GF-D8 (cell line): ENCODE data around the gene APLN.

Experiments used
- DNase-seq: peaks from one replicate; lab custom pipeline; 2025; lab: John Stamatoyannopoulos, UW

The APLN gene, protein sequence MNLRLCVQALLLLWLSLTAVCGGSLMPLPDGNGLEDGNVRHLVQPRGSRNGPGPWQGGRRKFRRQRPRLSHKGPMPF

DNA sequence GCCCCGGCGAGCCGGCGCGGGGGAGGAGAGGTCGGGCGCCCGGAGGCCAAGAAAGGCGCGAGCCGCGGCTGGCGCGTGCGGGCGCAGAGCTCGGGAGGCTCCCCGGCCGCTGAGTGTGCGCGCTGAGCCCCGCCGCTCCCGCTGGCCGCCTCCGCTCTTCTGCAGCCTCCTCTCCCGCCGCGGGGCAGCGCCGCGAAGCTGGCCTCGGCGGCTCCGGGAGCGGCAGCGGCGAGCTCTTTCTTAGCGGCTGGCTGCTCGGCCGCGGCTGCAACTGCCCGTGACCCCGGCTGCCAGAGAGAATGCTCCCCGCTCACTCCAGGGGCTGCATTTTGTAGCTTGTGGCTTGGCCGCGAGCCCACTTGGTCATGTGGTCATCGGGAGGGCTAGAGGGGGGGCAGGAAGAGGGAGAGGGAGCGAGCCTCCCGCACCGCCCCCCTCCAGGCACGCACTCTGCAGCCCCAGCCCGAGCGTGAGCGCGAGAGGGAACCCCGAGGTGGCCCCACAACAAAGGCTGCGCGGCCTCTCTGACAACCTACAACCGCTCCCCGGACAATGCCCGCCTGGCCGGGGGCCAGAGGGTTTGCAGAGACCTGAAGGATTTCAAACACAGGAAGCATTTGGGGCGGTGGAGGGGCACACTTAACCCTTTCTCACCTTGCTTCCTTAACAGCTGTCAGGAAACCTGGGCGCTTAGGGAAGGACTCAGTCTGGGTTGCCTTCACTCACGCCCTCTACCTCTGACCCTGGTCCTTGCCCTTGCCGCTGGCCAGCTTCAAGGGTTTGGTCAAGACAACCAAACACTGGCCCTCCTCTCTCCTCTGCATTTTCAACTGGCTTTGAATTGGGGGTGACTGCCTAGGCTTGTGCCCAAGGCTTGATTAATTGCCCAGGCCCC is at the start of gene APLN:
TSS of gene APLN (minus strand) at position 305 of the 895 bp plus-strand sequence. CDS start 326 bp downstream, outside the sequence.
- DNase-seq: no peak

DNA sequence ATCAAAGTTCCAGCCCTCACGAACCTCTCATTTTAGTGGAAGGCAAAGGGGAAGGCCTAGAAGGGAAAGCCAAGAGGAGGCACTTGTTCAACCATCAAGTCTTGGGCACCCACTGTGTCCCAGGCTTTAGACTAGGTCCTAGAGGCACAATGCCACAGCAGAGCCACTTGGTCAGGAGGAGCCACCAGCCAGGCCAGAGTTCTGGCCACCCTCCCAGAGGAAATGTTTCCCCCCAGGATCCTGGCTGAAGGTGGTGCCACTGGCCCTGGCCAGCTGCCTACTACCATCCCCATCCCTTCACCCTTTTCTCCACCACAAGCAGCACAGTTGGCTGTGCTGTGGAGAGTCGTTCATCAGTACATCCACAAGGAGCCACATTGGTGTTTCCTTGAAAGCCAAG is 49.7 kb upstream of the APLN start:
- DNase-seq: no peak

DNA sequence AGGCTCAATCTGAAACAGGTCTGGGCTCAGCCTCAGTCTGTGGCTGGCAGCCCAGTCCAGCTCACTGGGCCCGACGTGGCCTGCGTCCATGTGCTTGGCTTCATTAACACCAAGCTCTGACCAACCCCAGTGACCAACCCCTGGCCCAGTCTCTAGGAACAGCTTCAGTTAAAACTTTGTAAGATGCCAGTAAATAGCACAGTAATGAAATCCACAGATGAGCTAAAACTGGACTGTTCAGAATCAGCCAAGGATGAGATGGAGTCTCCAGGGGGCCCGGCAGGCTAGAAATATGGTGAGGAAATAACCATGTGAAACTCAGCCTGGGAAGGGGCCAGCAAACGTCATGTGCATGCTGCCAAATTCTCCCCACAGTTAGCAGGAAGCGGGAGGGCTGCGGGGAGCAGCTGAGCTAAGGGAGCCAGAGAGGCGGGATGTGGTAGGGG is 46.9 kb upstream of the APLN start:
- DNase-seq: no peak

DNA sequence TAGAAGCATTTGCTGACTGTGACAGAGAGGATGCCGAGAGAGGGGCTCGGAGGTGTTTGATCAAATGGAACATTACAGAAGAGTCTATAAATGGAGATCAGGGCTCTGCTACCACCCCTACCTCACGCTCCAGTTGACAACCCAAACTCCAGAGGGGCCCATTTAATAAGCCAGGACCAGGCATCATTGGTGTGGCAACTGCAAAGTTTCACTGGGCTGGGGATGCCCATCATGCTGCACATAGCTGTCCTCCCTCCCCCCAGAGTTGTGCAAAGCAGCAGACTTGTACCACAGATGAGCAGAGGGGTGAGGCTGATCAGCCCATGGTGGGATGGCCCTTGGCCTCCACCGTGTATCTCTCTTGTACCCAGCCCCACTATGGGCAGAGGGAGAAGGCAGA is 45.8 kb upstream of the APLN start:
- no peak for DNase-seq

DNA sequence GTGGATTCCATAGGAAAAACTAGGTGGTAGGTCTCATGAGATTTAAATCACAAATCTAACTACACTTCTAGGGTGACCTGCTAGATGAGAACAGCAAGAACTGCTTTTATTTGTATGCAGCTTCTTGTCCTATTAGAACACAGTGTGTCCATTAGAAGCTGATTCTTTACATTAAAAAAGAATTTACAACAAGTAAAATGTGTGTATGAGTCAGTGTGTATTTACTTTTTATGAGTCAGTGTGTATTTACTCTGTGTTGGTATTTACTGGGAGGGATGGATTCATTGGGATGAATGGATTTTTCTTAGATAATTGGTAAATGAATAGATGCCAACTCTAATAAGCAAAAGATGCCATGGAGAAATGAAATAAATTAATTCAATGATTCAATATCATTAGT is 43.4 kb upstream of the APLN start:
- DNase-seq: no peak

DNA sequence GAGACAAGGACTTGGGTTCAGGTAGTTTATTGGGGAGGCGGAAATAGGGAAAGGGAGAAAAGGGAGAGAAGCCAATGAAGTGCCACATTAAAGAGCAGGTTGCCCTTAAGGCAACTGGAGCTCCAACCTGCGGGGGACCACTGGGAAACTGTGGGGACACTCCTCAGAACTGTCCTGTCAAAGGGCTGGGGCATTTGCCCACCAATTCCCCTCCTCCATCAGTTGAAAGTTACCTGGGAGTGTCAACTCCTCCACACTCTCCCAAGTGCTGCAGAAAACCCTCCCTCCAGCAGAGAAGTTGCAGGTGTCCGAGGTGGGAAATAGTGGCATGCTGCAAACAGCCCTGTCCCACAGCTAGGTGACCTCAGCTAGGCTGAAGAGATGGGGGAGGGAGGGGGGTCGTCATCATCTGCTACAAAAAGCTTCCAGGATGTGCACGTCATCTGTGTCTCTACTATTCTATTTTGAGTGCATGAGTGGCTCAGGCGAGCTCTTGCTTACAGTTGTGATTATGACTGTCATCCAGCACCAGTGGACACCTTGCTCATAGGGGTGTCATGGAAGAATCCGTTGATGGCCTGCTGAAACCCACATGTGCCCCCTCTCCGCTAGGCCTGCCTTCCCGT is 42.6 kb upstream of the APLN start:
- no peak for DNase-seq

DNA sequence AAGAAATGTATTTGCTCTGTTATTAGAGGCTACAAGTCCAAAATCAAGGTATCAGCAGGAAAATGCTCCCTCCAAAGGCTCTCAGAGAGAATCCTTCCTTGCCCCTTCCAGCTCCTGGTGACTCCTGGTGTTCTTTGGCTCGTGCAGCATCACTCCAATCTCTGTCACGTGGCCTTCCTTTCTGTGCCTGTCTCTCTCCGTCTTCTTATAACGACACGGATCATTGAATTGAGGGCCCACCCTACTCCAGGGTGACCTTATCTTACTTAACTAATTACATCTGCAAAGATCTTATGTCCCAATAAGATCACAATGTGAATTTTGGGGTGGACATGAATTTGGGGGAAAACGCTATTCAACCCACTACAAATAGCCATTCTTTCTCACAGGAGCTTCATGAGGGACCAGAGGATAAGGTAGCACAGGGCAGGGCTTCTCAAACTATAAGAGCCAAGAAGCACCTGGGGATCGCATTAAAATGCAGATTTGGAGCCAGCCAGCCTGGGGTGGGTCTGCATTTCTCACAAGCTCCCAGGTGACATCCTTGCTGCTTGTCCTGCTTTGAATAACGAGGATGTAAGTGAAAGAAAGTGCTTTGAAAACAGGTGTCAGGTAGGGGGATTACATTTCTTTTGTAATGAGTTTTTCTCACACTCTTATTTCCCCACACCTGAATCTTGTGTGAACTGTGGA is 41.9 kb upstream of the APLN start:
- no peak for DNase-seq

DNA sequence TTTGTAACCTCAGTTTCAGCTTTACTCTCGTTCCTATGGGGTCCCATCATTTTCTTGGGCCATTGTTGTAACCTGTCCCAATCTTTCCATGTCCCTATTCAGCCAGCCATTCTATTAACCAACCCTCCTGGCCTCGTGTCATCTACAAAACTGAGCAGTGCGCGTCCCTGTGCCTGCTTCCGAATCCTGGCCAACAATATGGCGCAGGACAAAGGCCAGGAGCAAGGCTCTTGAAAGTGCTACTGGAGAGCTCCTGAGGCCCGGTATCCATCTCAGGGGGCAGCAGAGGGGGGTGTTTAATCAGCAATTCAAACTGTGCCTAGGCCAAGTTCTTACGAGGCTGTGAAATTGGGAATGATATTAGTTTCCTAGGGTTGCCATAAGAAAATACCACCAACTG is 41.2 kb upstream of the APLN start:
- no peak for DNase-seq

DNA sequence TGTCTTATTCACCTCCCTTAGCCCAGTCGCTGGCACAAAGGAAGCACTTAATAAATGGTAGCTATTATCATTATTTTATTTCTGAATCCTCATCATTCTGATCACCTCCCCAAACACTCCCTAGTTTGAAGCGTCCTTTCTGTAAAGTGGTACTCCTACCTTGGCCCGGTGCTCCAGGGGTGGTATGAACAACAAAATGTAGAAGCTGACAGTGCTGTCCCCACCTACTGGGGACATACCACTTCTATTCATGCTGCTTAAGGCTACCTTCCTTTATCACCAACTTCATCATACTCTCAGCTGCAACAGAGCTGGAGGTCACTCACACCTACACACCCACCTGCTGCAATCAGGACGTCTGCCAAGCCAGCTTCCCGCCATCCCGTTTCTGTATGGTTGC is 40.8 kb upstream of the APLN start:
- no peak for DNase-seq

DNA sequence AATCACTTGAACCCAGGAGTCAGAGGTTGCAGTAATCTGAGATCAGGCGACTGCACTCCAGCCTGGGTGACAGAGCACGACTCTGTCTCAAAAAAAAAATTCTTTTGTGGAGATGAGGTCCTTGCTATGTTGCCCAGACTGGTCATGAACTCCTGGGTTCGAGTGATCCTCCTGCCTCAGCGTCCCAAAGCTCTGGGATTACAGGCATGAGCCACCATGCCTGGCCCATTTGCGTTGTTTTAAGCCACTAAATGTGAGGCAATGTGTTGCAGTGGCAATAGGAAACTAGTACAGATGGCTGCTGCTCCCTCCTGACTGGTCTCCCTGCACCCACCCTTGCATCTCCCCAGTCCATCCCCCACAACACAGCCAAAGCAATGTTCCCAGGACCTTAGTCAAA is 40.0 kb upstream of the APLN start:
- no peak for DNase-seq

DNA sequence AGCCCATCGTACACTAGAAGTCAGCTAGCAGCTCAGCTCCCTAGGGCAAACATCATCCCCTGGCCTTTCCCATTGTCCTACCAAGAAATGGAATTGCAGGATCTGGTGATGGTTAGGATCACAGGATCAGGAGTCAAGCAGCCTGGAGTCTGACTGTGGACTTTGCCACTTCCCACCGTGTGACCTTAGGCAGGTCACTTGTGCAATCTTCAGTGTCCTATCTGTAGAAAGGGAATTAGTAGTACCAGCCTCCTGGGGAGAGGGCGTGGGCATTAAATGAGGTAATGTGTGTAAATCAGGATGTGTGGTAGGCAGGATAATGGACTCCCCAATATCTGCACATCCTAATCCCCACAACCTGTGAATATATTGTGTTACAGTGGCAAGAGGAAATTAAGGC is 38.6 kb upstream of the APLN start:
- DNase-seq: no peak

DNA sequence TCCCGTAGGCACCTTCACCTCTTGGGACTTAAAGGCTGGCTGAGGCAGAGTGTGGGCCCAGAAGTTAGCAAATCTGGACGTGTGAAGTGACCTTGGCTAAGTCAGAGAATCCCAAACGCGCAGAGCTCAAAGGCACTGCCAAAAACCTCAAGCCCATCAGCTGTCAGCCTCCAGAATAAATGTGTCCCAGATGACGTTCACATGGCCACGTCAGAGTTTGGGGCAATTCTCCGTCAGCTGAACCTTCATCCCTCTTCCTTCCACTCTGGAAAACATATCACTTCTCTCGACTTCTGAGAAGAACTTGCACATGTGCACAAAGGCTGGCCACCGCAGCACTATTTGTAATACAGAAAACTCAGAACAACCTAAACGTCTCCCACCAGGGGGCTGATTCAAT is 35.7 kb upstream of the APLN start:
- DNase-seq: no peak

DNA sequence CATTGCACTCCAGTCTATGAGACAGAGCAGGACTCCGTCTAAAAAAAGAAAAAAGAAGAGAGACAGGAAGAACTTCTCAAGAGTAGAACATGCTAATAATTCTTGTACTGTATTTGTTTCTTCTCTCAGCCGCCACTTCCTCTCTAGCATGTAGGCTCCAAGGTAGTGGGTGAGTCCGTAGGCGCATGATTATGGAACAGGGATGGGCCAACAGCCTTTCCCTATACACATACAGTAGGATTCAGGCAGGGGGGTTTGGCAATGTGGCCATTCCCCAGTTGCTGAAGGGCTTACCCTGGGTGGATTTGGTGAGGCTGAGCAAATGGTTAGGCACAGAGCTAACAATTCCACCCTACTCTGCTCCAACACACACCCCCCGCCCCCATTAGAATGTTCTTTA is 35.0 kb upstream of the APLN start:
- no peak for DNase-seq

DNA sequence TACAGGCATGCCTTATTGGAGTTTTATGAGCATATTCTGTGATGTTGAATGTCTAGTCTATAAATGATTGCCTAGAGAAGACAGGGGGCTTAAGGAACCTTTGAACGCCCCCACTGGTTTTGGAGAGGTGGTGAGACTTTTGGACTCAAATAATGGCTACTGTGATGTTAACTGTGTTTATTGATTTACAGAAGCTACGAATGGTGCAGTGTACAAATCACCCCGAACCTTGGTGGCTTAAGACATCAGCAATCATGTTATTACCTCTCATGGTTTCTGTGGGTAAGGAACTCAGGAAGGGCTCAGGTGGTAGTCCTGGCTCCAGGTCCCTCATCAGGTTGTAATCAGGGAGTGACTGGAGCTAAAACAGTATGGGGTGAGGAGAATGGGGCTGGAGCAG is 33.3 kb upstream of the APLN start:
- DNase-seq: no peak

DNA sequence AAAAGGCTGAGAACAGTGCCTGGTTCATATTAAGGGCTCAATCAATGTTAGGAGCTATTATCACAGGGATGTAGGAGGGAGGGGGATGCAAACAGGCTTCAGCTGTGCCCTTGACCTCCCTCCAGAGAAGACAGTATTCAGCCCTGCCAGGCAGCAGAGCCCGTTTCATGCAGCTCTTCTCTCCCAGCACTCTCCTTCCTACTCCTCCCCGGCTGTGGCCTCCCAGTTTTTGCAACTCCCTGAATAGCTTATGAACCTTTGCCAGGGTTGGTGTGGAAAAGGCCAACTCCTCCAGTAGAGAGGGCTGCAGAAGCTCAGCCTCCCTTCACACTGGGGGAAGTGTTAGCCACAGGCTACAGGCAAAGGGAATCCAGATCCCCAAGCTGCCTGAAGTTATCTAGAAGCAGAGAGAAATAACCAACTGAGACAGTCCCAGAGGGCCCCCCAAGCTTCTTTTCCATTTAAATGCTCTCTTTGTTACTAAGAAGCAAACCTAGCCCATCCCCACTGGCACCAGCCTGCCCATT is 31.7 kb upstream of the APLN start:
- DNase-seq: no peak

DNA sequence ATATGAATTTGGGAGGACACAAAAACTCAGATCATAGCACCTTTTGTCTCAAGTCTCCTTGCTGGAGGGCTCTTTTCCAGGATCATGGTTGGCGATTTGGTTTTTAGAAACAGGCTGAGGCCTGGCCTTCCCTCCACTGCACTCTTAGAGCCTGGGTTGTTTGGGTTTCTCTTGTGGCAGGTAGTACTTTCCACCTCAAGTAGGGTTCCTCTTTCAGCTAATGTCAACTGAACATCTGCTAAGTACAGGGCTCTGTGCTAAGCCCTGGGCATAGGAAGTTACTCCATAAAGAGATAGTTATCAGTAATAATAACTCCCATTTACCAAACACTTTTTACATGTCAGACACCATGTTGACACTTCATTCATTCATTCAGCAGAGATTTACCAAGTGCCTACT is 28.2 kb upstream of the APLN start:
- no peak for DNase-seq

DNA sequence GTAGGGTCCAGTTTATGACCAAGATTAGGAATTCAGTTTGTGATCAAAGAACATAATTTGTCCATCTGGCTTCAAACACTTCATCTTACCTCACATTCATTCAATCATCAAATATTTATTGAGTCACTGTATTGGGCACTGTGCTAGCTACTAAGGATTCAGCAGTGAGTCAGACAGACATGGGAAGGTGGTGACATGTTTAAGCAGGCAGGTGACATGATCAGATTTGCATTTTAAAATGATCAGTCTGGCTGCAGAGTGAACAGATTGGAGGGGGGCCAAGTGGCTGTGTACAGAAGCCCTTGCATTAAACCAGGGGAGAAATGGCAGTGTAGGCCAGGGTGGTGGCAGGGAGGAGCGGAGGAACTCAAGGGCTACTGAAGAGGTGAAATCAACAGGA is 25.1 kb upstream of the APLN start:
- no peak for DNase-seq

DNA sequence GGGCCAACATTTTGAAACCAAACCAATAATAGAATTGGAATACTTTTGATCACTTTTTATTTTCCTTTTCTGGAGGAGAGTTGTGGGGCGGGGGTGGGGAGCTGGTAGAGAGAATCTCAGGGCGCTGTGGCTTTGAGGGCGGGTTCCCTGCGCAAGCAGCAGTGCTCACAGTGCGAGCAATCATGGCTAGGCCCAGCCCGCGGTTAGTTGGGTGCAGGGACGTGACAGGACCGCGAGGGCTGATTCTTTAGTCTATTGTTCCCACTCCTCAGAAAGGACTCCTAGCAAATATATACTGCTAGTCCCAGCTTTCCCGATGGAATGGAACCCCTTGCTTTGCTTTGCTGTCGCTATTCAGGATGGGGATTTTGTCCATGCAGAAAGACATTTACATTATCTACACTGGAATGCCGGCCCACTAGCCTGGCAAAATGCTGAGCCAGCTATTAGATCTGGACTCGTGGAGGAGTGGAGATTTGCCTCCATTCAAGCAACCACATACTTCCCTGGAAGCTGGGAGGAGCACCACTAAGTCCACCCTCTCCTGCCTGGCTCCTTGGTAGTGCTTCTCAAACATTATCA is 23.9 kb upstream of the APLN start:
- DNase-seq: no peak

DNA sequence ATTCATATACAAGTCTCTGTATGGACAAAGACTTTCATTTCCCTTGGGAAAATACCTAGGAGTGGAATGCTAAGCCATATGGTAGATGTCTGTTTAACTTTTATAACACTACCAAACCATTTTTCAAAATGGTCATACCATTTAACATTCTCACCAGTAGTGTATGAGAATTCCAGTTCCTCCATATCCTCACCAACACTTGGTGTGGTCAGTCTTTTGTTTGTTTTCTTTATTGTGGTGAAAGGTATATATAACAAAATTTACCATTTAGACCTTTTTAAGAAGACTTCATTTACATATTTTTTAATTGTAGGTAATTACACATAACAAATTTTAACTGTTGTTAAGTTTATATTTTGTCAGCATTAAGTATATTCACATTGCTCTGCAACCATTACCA is 12.7 kb upstream of the APLN start:
- no peak for DNase-seq

DNA sequence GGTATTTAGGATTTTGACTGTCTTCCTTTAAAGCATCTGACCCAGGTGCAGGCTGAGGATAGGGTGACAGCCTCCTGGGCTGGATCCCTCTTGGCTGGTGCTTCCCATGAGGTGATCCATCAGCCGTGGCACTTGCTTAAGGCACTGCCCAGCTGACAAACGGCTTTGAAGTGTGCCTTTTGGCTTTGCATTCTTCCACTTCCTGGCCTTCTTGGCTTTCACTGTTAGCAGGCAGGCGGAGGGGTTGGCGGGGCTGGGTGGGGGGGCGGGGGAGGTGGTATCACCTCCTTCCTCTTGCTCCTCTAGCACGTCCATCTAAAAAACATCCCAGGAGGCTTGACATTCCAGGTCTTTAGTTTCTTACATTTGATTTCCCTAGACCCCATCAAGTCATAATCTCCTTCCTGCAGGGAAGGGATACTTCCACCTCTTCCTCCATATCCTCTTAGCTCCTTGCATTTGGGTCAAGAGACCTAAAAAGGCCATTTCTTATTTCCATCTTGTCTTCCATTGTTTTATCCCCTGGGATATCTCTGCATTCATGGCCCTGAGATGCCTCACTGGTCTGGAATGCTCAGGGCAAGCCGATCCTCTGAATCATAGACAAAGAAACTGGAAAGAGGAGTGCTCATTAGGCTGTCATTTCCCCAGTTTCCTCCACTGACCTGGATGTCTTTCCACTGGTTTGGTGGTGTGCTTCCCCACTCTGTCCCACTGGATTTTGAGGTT is 11.3 kb upstream of the APLN start:
- DNase-seq: no peak

DNA sequence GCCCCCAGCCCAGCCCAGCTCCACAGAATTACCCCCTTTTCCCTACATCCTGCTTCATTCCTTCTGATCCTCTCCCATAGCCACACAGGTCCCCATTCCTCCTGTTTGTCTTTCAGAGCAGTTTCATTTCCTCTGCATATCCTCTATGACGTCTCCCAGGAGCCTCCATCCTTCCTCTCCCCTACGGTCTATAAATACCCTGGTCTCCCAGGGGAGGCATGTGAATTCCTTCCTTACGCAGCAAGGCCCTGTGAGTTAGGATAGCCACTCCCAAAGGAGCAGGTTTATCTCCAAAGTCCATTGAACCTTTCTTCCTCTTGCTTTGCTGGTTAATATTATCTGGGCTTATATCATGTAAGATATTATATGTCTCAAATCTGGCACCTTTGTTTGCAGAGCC is 8.4 kb upstream of the APLN start:
- DNase-seq: no peak

DNA sequence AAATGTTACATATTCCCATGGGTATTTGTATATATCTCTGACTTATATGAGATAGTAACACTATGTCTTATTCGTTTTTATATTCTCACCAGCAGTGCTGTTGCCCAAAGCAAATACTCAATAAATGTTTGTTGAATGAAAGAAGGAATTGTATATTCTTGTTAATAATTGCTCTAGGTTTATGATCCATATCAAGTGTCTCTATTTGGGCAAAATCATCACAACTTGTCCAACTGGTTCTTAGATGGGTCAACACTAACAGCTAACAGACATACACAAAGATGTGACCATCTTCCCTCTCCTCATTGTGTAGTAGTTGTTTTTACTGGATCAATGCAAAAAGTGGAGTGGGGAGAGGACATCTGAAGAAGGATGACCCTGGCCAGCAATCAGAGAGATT is 6.6 kb upstream of the APLN start:
- no peak for DNase-seq
